HG02588 (cell line): ENCODE results near the gene NPHP4.

Experiments used
- ATAC-seq: cut with Tn5 transposase; IDR thresholded peaks from one replicate; pipeline ENCODE4 v1.9.1; 2021; ENCODE audit warnings: mild to moderate bottlenecking, moderate library complexity; ENCODE audit not compliant: unreplicated experiment

The NPHP4 gene

DNA sequence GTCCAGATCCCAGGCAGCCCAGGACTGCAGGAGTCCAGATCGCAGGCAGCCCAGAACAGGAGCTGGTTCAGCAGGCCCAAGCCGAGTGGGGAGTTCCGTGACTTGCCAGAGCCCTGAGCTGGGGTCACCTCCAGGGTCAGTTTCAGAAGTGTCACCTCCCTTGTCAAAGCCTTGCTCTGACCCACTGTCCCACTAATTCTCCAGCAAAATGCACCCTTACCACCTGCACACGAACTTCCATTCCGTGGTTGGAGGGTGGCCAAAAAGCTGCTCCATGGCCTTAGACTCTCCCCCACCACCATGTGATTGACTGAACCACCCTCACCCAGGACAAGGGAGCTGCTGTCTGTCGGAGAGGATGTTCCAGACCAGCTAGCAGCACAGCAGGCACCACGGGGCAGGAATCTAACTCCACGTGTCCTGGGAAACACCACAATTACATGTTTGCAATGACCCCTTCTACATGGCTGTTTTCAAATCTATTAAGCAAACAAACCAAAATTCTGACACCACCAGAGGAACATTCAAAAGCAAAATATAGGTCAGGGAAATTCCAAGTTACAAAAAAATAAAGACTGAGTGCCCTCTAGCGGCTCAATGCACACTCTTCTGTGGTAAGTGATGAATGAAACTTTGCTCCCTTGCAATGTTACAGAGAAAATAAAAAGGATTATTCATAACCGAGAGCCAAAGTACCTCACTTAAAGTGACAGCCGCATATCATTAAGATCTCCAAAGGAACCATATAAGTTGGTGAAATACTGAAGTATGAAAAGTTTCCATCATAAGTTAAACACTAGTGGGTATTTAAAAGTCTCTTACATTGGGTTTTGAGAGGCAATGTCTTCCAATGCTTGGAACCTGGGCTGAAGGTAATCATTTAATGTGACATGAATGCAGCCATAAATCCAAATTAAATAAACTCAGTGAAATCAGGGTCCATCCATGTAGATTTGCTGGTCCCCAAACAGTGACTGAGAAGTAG is 76.3 kb downstream of the NPHP4 start:
- ATAC-seq, result no peak

DNA sequence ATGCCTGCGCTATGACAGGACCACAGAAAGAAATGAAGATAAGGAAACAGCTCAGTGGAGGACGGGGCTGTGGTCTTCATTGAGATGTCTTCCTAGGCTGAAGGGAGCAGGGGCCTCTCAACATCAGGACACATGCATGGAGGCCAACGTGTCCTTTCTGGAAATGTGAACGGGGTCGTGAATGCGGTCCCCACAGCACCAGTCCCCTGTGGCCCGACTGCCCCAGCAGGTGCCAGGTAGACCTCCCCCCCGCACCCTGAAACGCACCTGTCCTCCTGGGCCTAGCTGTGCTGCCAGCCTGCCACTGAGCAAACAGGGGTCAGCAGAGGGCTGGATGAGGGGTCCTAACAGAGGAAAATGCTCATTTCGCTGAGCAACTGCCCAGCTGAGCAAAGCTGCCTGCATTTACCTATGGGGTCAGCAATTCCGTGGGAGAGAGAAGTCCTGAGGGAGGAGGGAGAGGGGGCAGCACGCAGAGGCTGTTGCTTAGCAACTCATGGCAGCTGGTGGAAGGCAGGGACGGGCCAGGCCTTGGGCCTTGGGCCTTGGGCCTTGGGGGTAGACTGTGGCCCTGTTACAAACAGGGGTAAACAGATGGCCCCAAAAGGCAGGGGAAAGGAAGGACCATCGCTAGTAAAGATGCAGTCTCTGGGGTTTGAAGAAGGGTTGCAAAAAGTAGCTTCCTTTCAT is 77.4 kb downstream of the NPHP4 start:
- no peak for ATAC-seq

DNA sequence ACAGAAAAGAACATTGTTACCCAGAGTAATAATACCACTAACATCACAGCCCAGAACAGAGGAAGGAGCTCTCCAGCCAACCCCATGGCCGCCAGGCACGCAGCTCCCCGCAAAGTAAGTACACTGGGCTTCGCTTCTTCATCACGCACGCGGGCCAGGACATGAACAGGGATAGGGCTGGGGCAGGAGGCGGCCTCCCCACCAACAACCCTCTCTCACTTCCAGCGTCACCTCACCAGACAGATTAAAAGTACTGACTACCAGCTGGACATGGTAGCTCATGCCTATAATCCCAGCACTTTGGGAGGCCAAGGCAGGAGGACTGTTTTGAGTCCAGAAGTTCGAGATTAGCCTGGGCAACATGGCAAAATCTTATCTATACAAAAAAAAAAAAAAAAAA is 78.3 kb downstream of the NPHP4 start:
- ATAC-seq, result no peak

DNA sequence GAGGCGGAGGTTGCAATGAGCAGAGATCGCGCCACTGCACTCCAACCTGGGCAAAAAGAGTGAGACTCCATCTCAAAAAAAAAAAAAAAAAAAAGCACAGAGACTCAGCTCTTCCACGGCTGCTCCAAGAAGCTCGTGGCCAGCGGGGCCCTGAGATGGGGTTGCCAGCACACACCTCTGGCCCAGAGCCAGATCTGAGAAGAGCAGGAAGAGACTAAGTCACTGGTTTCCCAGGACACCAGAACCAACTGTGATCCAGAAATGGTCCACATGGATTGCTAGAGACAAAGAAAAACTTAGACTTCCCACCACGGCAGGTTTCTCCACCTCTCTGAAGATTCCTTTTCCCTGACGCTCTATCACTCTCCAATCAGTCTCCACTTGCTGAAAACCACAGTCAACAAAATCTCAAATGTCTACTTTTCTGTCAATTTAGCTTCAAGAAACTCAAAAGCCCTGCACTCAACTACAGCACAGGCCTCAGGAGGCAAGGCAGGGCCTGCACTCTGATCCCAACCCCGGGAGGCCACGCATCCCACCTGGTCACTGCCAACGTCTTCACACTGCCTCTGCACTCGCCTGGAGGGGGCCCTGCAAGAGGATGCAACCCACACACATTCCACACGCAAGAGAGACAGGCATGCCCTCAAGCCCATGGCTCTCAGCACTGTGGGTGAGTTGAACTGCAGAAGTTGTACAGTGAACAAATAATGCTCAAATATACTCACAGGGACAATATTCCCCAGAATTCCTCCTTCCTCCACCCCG is 79.0 kb downstream of the NPHP4 start:
- no peak for ATAC-seq

DNA sequence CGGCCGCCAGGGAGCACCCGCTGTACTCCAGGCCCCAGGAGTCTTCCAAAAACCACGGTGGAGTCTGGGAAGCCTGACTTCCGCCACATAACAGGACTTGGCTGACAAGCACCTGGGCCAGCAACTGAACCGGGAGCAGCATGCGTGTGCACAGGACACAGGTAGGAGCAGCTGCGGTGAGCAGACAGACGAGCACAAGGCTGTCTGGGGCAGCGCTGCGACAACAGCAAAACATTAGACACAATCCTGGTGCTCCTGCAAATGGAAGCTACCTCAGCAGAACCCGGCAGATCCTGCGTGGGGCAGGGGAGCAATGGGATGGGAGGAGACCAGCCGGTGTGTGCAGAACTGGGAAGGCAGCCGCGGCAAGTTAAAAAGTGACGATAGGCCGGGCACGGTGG is 80.4 kb downstream of the NPHP4 start:
- no peak for ATAC-seq

DNA sequence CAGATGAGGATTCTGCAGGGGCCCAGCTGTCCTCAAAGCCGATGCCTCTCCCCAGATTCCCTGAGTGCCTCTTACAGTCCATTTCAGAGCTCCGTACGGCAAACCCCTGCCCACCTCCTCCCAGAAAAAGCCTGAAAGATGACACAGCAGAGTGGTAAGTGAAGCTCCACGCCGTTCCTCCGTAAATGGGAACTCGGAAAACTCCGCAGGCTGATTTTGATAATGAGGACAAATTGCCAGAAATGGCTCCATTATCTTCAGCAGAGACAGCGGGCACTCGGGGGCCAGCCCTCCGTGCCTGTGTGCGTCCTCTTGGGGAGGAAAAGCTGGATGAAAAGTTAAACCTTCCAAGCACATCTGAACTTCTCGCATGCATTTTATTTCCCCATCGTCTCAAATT is 81.1 kb downstream of the NPHP4 start:
- no peak for ATAC-seq

DNA sequence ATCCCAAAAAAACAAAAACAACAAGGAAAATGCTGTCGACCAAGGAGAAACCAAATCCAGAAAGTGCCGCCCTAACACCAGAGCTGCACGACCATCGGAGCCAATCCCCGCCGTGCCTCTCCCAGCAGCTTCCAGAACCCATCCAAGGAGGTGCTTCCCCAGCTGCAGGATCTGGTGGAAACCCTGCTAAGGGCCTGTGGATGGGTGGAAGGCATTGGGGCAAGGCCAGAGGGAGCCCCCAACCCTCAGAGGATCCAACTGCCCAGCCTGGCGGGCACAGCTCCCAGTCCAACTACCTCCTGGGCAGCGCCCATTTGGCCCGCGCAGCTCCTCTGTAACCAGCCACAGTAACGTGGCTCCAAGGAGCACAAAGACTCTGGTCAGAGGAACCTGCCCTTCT is 81.6 kb downstream of the NPHP4 start:
- ATAC-seq, result no peak

DNA sequence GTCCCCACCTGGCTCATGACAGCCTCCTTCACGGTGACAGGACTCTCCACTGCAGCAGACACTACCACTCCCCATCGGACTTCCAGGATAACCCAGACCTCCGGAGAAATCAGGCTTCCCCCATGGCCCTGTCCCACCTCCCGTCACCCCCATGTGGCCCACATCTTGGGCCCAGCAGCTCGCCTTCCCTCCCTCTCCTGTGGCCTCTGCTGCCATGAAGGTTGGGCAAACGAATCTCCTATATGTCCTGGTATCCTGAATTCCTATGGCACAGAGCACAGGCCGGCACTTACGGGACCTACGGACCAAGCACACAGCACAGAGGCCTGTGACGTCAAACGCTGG is 82.0 kb downstream of the NPHP4 start:
- ATAC-seq, result no peak

DNA sequence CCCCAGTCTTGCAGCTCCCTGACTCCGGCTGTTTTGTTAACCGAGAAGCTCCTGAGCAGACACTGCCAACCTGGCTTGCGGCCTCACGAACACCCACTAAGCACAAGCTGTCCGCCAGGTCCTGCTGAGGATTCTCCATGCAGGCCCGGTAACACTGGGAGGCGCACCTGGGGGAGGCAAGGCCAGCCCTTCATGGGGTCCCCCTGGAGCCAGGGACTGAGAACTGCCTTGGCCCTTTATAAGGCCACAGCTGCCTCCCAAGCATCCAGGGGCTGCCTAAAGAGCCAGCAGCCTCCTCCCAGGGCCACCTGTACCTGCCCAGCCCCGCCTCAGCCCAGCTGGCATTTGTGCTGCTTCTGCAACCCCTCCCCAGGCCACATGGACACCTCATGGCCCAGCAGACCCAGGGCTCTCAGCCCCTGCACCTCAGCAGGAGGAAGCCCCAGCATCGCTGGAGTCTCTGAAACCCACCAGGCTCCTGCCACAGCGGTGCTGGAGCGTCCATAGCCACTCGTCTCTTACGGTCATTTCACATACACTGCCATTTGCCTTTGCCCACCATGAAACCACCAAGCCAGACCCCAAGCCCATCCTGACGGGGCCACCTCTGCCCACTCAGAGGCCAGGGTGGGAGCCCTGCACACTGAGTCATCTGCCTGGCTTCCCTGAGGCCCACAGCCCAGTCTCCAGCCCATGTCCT is 82.5 kb downstream of the NPHP4 start:
- no peak for ATAC-seq

DNA sequence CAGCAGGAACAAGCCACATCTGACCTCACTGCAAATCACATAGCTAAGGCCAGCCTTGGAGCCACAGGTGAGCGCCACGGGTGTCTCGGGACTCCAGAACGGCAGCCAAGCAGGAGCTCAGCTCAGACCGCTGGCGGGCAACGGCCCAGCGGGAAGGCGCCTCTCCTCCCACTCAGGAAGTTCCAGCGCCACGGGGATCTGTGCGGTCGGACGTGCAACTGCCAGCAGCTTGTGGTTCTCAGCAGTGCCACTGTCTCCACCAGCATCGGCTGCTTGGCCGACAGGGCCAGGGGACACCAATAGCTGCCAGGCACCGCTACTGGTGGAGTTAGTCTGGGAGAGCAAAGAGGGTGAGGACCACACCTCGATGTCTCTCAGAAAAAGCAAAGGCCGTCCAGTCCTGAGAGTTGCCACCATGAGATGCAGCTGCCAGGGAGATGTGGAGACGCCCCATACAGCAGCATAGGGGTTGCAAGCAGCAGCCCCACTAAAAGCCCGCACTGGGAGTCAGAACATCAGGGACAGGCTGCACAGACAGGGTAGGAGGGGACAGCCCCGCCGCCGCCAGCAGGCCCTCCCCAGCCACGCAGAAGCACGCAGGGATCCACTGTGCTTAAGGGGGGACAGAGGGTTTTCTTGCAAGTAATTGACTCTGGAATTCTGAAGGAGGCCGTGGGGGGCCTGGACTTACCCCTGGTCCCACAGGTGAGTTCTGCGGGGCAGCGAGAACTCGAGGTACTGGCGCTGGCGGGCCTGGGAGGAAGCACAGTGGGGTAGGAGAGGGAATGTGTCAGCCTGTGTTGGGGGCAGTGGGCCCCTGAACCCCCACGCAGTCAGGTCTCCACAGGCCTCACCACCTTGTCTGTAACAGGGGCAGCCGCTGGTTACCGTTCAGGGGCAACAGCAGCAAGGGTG is 83.5 kb downstream of the NPHP4 start:
- no peak for ATAC-seq

DNA sequence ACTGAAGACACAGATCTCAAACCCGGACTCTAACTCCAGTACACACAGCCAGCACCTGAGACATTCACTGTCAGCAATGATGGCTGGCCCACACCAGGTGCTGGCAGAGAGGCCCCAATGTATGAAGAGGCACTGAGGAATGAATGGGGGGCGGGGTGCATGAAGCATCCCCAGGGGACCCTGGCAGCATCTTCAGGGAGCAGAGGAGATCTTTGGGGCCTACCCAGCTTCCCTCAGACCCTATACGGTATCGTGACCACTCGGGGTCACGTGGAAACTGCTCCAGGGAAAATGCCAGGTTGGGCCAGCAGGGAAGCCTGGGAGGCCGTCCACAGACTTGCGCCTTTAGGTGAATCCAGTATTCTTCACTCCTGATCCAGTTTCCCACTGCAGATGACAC is 84.3 kb downstream of the NPHP4 start:
- ATAC-seq, result no peak

DNA sequence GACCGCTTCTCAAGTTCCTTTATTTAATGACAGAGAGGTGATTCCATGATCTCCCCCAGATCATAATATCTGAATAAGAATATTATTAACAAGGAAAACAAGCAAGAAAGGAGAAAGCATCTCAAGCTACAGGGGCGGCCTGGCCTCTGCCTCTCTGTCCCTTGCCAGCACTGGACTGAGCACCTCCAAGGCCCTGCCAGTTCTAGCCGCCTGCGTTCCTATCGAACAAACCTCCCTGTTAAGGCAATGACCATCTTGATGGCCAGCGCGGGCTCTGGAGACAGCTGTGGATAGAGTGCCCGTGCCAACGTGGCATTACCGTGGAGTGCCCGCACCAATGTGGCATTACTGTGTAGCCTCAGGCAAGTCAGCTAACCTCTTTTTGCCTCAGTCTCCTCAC is 84.8 kb downstream of the NPHP4 start:
- no peak for ATAC-seq

DNA sequence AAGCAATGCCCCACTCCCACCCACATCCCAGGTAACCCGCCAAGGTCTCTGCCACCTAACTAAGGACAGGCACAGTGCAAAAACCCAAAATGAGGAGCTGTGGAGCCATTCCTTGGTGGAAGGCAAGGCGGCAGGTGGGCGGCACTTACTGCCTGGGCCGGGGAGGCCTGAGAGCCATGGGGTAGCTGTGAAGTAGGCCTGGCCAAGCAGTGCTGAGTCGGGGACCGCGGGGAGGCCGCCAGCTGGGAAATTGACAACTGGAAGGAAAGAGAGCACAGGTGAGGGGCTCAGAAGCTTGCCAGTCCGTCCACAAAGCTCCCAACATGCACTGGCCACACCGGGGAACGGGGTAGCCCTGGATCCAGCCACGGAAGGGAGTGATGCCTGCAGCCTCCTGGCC is 85.3 kb downstream of the NPHP4 start:
- no peak for ATAC-seq

DNA sequence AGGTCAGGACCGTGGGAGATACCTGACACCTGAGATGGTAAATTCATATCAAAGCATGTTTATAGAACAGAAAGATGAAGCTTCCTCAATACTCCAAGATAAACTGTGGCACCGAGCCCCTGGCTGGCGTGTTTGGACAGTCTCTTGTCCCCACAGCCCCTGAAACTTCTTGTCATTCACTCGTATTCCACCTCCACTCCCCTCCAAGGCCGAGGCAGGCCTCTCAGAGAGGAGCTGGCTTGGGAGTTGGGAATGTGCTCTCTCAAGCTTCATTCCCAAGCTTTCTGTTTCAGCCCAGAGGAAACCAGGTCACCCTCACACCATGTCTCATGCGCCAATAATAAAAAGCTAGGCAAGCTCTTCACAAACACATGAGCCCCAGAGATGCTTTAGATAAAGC is 86.1 kb downstream of the NPHP4 start:
- no peak for ATAC-seq

DNA sequence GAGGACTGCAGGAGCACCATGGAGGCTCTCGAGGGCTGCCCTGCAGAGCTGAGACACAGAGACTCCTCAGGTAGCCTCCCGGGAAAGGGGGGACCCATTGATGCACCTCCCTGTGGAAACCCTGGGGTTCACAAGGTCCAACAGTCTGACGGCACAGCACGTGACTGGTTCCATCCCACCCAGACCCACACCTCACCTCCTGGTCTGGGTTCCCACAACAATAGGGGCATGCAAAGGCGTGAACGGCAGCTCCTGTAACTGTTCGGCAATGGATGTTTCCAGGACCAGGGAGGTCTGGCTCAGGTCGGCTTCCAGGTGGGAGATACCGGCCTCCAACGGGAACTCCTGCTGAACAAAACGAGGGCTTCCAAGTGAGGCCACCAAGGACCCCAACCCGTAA is 86.8 kb downstream of the NPHP4 start:
- no peak for ATAC-seq

DNA sequence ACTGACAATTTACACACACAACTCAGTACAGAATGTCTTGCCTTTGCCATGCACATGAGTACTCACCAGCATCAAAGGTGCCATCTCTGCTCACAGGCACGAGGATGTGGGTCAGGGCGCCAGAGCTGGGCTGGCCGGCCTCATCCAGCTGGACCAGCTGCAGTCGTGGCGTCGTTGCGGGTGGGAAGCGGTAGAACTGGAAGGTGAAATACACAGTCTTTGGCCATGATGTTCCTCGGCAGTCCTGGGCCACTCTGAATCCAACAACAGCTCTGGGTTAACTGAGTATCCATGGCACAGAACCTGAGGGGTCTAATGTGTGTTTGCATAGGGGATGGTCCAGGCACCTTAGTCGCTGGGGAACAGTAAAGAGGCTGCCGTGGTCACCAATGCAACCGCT is 87.7 kb downstream of the NPHP4 start:
- no peak for ATAC-seq

DNA sequence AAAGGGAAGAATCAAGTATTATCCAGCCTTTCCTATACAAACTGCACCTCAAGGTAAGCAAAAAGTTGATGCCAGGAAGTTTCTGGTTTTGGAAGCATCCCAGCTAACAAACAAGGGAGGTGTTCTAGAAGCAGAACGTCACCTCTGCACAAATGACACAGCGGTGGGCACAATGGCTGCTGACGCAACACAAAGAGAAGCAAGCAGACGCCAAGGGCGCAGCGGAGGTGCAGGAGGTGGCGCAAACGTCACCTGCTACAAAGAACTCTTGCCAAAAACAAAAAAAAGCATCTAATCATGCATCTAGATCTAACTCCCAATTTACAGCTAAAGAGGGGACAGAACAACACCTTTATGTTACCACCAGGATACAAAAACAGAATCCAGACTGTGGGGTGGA is 88.5 kb downstream of the NPHP4 start:
- no peak for ATAC-seq

DNA sequence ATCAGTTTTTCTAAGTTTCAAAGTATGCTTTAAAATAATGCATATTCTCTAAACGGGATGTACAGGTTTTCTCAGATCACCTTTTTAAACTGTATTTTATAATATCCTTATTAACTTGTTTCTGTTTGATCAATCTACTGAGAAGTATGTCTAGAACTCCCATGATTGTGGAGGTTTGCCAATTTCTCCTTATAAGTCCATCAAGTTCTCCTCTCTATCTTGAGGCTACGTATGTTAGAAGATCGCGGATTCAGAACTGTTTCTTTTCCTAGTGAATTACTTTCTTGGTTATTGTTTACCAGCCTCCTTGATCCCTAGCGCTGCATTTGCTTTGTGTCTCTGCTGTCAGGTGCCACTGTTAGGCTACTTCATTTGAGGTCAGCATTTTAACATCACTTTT is 89.2 kb downstream of the NPHP4 start:
- ATAC-seq, result no peak

DNA sequence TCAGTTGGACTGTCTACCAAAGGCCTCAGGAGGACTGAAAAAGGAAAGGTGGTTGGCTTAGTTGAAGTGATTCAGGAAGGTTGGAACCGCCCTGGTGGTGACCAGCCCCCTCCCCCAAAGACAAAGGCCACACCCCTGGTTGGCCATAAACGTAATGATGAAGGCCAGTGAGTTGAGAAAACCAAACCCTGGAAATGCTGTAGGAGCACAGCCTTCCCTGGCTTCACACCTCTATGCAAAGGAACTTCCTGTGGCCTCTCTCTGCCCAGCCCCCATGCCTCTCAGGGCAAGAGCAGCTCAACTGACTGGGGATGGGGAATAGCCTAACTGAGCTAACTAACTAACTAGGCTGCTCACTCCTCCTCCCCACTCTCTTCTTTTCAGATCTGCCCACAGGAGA is 90.4 kb downstream of the NPHP4 start:
- no peak for ATAC-seq

DNA sequence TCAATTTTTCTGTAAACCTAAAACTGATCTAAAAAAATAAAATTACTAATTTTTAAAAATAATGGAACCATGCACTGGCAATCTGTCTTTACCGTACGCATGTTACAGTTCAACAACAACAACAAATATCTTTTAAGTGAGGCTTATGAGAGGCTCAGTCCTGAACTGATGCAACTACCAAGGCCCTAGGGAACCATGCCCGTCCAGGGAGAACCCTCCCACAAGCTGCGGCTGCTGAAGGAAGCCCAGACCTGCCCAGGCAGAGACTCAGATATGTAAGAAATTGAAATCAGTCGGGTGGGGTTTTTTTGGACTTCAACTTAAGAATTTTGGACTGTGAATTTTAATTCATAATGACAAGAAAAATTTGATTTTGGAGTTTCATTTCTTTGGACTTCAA is 91.1 kb downstream of the NPHP4 start:
- ATAC-seq, result no peak
